IMR-90 (cell line): Measurements from ENCODE around the gene AUTS2.

Experiments used
- BHLHE40 ChIP-seq: fragments of 150-350 bp; IDR thresholded peaks from 2 replicates; pipeline ENCODE4 v1.6.1; 2016; ENCODE audit warnings: mild to moderate bottlenecking, low read depth, low read length
- CEBPB ChIP-seq: IDR thresholded peaks from 2 replicates; pipeline ENCODE4 v1.6.1; 2012; ENCODE audit warnings: low read depth, low read length, improper control_type of control experiment
- CHD1 ChIP-seq: IDR thresholded peaks from 2 replicates; pipeline ENCODE4 v1.6.1; 2012; ENCODE audit warnings: low read depth, low read length, improper control_type of control experiment
- MAZ ChIP-seq: IDR thresholded peaks from 2 replicates; pipeline ENCODE4 v1.6.1; 2012; ENCODE audit warnings: low read depth, mild to moderate bottlenecking, low read length, improper control_type of control experiment, moderate library complexity, borderline replicate concordance
- POLR2A ChIP-seq: IDR thresholded peaks from 2 replicates; pipeline ENCODE4 v1.6.1; 2012; ENCODE audit warnings: mild to moderate bottlenecking, low read depth, low read length
- RAD21 ChIP-seq: IDR thresholded peaks from 2 replicates; pipeline ENCODE4 v1.6.1; 2012; ENCODE audit warnings: low read length, improper control_type of control experiment
- RCOR1 ChIP-seq: IDR thresholded peaks from 2 replicates; pipeline ENCODE4 v1.6.1; 2012; ENCODE audit warnings: mild to moderate bottlenecking, low read length, improper control_type of control experiment; ENCODE audit not compliant: insufficient replicate concordance
- SMC3 ChIP-seq: fragments of 150-350 bp; IDR thresholded peaks from 2 replicates; pipeline ENCODE4 v1.6.1; 2016; ENCODE audit warnings: low read depth, mild to moderate bottlenecking, antibody characterized with exemption, low read length, moderate library complexity
- TF ChIP-seq, protein P1 (sequence below): conservative IDR thresholded peaks from 2 replicates; pipeline ENCODE4 v1.5.1; 2012; ENCODE audit warnings: mild to moderate bottlenecking, low read depth, low read length, improper control_type of control experiment
- TF ChIP-seq, protein P2 (sequence below): fragments of 150-350 bp; IDR thresholded peaks from 2 replicates; pipeline ENCODE4 v1.6.1; 2017; ENCODE audit warnings: mild to moderate bottlenecking, antibody characterized with exemption, low read length, low read depth

DNA sequence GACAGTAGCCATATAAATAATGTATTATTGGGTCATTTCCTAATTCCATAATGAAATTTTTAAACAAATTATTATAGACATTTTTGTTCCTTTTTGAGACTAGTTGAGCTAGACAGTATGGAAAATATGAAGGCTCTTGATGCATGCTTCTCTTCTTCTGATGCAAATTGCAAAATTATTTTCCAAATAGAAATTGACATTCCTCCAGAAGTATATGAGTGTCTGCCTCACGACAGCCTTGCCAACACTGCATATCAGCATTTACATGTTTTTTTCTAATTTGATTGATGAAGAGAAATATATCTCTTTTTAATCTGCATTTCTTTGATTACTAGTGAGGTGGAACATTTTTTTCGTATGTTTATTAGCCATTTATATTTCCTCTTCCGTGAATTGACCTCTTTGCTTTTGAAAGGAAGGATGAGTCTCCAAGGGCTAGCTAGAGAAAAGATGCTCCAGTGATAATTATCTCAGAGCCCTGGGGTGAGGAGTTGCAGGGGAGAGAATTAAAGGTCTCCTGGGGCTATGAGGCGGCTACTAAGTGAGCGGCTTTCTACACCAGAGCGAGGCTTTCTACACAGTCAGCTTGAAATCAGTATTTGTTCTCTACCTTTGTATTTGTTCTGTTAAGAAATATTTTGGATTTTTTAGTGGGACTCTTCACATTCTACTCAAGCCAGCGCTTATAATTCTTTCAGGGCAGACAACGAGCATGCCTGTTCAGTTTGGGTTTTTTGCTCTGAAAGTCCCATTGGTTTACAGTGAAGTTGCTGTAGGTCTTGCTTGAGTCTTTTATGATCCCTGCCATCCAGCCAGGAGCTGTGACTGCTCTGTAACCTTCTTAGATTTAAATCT is 821.5 kb downstream of the AUTS2 start:
- TF ChIP-seq, protein P1, sequence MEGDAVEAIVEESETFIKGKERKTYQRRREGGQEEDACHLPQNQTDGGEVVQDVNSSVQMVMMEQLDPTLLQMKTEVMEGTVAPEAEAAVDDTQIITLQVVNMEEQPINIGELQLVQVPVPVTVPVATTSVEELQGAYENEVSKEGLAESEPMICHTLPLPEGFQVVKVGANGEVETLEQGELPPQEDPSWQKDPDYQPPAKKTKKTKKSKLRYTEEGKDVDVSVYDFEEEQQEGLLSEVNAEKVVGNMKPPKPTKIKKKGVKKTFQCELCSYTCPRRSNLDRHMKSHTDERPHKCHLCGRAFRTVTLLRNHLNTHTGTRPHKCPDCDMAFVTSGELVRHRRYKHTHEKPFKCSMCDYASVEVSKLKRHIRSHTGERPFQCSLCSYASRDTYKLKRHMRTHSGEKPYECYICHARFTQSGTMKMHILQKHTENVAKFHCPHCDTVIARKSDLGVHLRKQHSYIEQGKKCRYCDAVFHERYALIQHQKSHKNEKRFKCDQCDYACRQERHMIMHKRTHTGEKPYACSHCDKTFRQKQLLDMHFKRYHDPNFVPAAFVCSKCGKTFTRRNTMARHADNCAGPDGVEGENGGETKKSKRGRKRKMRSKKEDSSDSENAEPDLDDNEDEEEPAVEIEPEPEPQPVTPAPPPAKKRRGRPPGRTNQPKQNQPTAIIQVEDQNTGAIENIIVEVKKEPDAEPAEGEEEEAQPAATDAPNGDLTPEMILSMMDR: no peak
- no peak for TF ChIP-seq POLR2A
- no peak for TF ChIP-seq RCOR1
- no peak for TF ChIP-seq CEBPB
- TF ChIP-seq, protein P2, sequence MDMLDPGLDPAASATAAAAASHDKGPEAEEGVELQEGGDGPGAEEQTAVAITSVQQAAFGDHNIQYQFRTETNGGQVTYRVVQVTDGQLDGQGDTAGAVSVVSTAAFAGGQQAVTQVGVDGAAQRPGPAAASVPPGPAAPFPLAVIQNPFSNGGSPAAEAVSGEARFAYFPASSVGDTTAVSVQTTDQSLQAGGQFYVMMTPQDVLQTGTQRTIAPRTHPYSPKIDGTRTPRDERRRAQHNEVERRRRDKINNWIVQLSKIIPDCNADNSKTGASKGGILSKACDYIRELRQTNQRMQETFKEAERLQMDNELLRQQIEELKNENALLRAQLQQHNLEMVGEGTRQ: no peak
- no peak for TF ChIP-seq RAD21
- no peak for TF ChIP-seq BHLHE40
- TF ChIP-seq SMC3: no peak
- no peak for TF ChIP-seq MAZ
- TF ChIP-seq CHD1: no peak
